Measurements from ENCODE around the gene LTB4R2. TPM values are rescaled to one million over a fixed set of nuclear protein-coding genes. Genes with fewer than 3 reads are reported as not detected.
"Not testable (repeated sequence)": the region's sequence is repeated elsewhere in the genome, so short reads cannot be mapped to it uniquely, and the experiment has no call there.

Gene LTB4R2
- polyA plus RNA-seq, 1 experiment, result 1.6 TPM

DNA sequence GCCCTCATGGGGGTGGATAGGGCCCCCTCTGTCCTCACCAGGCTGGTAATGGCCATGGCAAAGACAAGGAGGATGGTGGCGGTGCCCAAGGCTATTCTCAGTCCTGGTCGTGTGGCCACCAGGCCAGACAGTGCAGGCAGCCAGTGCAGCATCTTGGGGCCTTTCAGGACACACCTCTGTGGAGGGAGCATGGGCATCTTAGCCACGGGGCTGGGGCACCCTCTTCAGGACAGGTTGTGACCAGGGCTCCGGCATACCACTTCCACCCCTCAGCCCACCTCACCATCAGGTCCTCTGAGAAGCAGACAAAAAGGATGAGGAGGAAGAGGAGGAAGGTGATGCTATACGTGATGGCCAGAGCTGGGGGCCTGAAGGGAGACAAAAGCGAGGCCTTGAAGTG, 14.1 kb downstream of the LTB4R2 start:
- CTCF ChIA-PET, result interaction anchor here (0.6 to 5.6 kb wide), 6 partner anchors 9 to 1072 kb away, joined by 3 to 44 read pairs (median 22); partner anchors contain the start of genes CIDEB, KHNYN, LTB4R and LTB4R2
- TF ChIP-seq, protein P1, sequence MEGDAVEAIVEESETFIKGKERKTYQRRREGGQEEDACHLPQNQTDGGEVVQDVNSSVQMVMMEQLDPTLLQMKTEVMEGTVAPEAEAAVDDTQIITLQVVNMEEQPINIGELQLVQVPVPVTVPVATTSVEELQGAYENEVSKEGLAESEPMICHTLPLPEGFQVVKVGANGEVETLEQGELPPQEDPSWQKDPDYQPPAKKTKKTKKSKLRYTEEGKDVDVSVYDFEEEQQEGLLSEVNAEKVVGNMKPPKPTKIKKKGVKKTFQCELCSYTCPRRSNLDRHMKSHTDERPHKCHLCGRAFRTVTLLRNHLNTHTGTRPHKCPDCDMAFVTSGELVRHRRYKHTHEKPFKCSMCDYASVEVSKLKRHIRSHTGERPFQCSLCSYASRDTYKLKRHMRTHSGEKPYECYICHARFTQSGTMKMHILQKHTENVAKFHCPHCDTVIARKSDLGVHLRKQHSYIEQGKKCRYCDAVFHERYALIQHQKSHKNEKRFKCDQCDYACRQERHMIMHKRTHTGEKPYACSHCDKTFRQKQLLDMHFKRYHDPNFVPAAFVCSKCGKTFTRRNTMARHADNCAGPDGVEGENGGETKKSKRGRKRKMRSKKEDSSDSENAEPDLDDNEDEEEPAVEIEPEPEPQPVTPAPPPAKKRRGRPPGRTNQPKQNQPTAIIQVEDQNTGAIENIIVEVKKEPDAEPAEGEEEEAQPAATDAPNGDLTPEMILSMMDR (IDR thresholded peaks at IDR 0.05; ENCODE audit: insufficient read depth, low read depth, low read length), result no peak
- H3K27me3 ChIP-seq (ENCODE audit: control insufficient read depth, insufficient read depth, low read length), result peaks cover 4% of the 10 kb centered on the region; the same call in 1 of the 2 replicates
- H3K4me3 ChIP-seq (ENCODE audit: low read depth, low read length), result no peak overlapping the region
- DNase-seq (ENCODE audit: low read depth), result no peak
- POLR2A ChIA-PET, result no interaction called here
- no peaks in the 10 kb centered on the region; the same call in 1 of the 2 replicates for H3K36me3 ChIP-seq (ENCODE audit: control insufficient read depth, insufficient read depth, low read length)

DNA sequence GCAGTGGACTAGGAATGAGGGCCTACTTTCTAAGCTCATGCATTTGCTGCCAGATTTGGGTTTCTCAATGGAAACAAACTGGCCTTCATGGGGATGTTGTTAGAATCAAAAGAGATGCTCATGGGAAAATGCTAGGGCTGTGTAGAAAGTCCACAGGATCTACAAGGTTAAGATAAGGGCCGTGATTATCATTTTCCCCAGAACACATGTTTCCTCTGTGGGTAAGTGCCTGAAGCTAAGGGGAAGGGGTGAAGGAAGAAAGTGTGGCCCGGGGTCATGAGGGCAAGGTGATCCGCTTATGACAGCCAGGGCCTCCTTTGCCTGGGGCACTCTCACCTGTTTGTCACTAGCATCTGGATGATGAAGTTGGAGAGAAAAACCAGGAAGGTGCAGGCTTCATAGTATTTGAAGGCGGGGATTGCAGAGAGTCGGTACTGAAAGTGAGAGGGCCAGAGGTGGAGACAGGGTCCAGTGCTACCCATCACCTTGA, 15.1 kb downstream of the LTB4R2 start:
- ChIA-PET POLR2A (no interaction called here), CTCF (interaction anchor here (1.3 to 5.6 kb wide), 5 partner anchors 8 to 111 kb away, joined by 8 to 44 read pairs (median 37); partner anchors contain the start of genes CIDEB, KHNYN, LTB4R and LTB4R2)
- DNase-seq (ENCODE audit: low read depth), result no peak
- Histone ChIP-seq H3K36me3 (ENCODE audit: control insufficient read depth, insufficient read depth, low read length) (no peaks in the 10 kb centered on the region; the same call in 1 of the 2 replicates), H3K27me3 (ENCODE audit: control insufficient read depth, insufficient read depth, low read length) (peaks cover 4% of the 10 kb centered on the region; the same call in 1 of the 2 replicates), H3K4me3 (ENCODE audit: low read depth, low read length) (no peak overlapping the region)
- TF ChIP-seq, protein P1 (IDR thresholded peaks at IDR 0.05; ENCODE audit: insufficient read depth, low read depth, low read length), result no peak

DNA sequence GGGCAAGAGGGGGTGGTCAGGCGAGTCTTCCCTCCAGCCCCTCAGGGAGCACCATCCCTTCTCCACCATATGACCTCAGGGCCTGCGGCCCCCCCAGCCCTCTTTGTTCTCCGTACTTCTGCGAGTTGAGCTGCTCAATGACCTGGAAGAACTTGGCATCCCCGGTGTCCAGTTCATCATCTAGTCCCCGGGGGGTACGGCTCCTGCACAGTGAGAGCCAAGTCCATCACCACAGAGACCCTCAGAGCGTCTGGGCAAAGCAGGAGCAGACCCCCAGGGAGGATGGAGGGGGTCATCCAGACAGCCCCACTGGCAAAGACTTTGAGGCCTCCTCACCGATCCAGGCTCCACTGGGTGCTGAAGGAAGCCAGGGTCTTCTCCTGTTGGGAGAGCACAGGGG, 16.0 kb downstream of the LTB4R2 start:
- no peaks in the 10 kb centered on the region; the same call in 1 of the 2 replicates for H3K36me3 ChIP-seq (ENCODE audit: control insufficient read depth, insufficient read depth, low read length)
- no peak for DNase-seq (ENCODE audit: low read depth)
- CTCF ChIA-PET, result interaction anchor here (2.7 to 16.8 kb wide), 5 partner anchors 18 to 110 kb away, joined by 7 to 491 read pairs (median 37); partner anchors contain the start of genes CBLN3, CIDEB and KHNYN
- TF ChIP-seq, protein P1 (IDR thresholded peaks at IDR 0.05; ENCODE audit: insufficient read depth, low read depth, low read length), result no peak
- POLR2A ChIA-PET, result interaction anchor here (0.6 kb wide), 1 partner anchor 114 kb away, joined by 3 read pairs; no protein-coding TSS in a partner anchor
- peaks cover 4% of the 10 kb centered on the region; the same call in 1 of the 2 replicates for H3K27me3 ChIP-seq (ENCODE audit: control insufficient read depth, insufficient read depth, low read length)
- H3K4me3 ChIP-seq (ENCODE audit: low read depth, low read length), result no peak overlapping the region

DNA sequence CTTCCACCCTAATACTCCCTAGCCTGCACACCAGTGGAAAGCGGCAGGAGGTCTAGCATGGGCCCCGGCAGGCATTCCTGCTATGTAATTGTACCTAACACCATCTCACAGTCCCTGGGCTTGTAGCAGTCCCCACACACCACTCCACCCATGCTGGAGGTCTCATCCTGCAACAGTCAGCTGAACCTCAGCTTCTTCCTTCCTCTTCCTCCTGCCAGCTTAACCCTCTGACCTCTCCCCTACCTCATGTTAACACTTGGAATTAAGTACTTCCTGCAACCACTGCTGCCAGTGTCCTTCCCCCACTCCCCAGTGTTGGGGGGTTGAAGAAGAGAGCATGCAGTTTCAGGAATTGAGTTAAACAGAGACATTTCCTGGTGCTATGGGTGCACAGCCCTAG, 17.4 kb downstream of the LTB4R2 start:
- Histone ChIP-seq H3K4me3 (ENCODE audit: low read depth, low read length) (no peak overlapping the region), H3K36me3 (ENCODE audit: control insufficient read depth, insufficient read depth, low read length) (no peaks in the 10 kb centered on the region; the same call in 1 of the 2 replicates), H3K27me3 (ENCODE audit: control insufficient read depth, insufficient read depth, low read length) (peaks cover 4% of the 10 kb centered on the region; the same call in 1 of the 2 replicates)
- DNase-seq (ENCODE audit: low read depth), result no peak
- TF ChIP-seq, protein P1 (IDR thresholded peaks at IDR 0.05; ENCODE audit: insufficient read depth, low read depth, low read length), result no peak
- ChIA-PET CTCF (interaction anchor here (0.6 to 16.8 kb wide), 14 partner anchors 9 to 807 kb away, joined by 3 to 491 read pairs (median 6); partner anchors contain the start of genes CBLN3, CIDEB, KHNYN and RIPK3), POLR2A (no interaction called here)

DNA sequence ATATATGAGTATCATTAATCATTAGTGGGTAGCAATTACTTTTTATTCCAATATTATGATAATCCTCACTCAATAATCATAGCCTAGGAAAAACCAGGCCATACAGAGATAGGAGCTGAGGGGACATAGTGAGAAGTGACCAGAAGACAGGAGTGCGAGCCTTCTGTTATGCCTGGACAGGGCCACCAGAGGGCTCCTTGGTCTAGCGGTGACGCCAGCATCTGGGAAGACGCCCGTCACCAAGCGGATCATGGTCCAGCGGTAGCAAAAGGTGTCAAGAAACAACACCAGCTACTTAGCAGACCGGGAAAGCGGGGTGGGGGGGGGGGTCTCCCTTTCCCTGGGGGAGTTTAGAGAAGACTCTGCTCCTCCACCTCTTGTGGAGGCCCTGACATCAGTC, 18.0 kb downstream of the LTB4R2 start:
- CTCF ChIA-PET, result interaction anchor here (0.8 to 16.8 kb wide), 14 partner anchors 9 to 114 kb away, joined by 3 to 491 read pairs (median 8); partner anchors contain the start of genes CBLN3, CIDEB, KHNYN and LTB4R
- not testable (repeated sequence) for DNase-seq (ENCODE audit: low read depth); H3K36me3 ChIP-seq (ENCODE audit: control insufficient read depth, insufficient read depth, low read length); H3K27me3 ChIP-seq (ENCODE audit: control insufficient read depth, insufficient read depth, low read length); H3K4me3 ChIP-seq (ENCODE audit: low read depth, low read length)
- TF ChIP-seq, protein P1 (IDR thresholded peaks at IDR 0.05; ENCODE audit: insufficient read depth, low read depth, low read length), result peak; percentile 44
- POLR2A ChIA-PET, result interaction anchor here (0.6 kb wide), 1 partner anchor 35 kb away, joined by 4 read pairs; no protein-coding TSS in a partner anchor

All from BJ (cell line).